ENCODE measurements around the gene RRP8.

- TF ChIP-seq PATZ1 (CRISPR knock-in tag; IDR thresholded peaks at IDR 0.05; ENCODE audit: borderline replicate concordance) (no peak), ZFP30 (CRISPR knock-in tag; IDR thresholded peaks at IDR 0.05) (no peak), SNAI2 (CRISPR knock-in tag; IDR thresholded peaks at IDR 0.05) (no peak), TSHZ2 (CRISPR knock-in tag; IDR thresholded peaks at IDR 0.05) (no peak), ZC3H10 (CRISPR knock-in tag; IDR thresholded peaks at IDR 0.05) (no peak), CREB5 (CRISPR knock-in tag; IDR thresholded peaks at IDR 0.05; ENCODE audit: low read depth) (no peak), GLIS3 (CRISPR knock-in tag; IDR thresholded peaks at IDR 0.05) (no peak), PPARA (CRISPR knock-in tag; IDR thresholded peaks at IDR 0.05; ENCODE audit: borderline replicate concordance) (no peak)
Observed at GRCh38 chr11:6604081-6604626, 738 bp upstream of the RRP8 start.
